Smooth muscle cell of the brain vasculature (primary cell): ENCODE measurements around the gene C16orf78.

Source experiments
- DNase-seq: peaks from one replicate; pipeline ENCODE4 v3.0.0-alpha.2; 2012; ENCODE audit warnings: low read depth, low spot score

The C16orf78 gene

GRCh38 chr16:49382916-49383315 is 9.3 kb downstream of the C16orf78 start:
- DNase-seq = no peak

GRCh38 chr16:49395021-49395420 is 21.4 kb downstream of the C16orf78 start:
- no peak for DNase-seq

- no peak for DNase-seq
Measured at GRCh38 chr16:49396206-49396720, 22.7 kb downstream of the C16orf78 start.

- no peak for DNase-seq
Measured at GRCh38 chr16:49398761-49399160, 25.2 kb downstream of the C16orf78 start.

- DNase-seq = no peak
Measured at GRCh38 chr16:49399594-49400364, 26.2 kb downstream of the C16orf78 start.

- DNase-seq = no peak
Measured at GRCh38 chr16:49400611-49401010, 27.0 kb downstream of the C16orf78 start.

GRCh38 chr16:49405123-49405522 is 31.5 kb downstream of the C16orf78 start:
- DNase-seq = no peak

- no peak for DNase-seq
Measured at GRCh38 chr16:49405530-49405929, 31.9 kb downstream of the C16orf78 start.

GRCh38 chr16:49407873-49408550 is 34.4 kb downstream of the C16orf78 start:
- DNase-seq = peak; percentile 39

- no peak for DNase-seq
Measured at GRCh38 chr16:49409121-49409520, 35.5 kb downstream of the C16orf78 start.

- no peak for DNase-seq
Measured at GRCh38 chr16:49410226-49410625, 36.6 kb downstream of the C16orf78 start.

GRCh38 chr16:49411121-49411970 is 37.7 kb downstream of the C16orf78 start:
- DNase-seq = no peak

- no peak for DNase-seq
Measured at GRCh38 chr16:49414671-49415070, 41.1 kb downstream of the C16orf78 start.

GRCh38 chr16:49415083-49415482 is 41.5 kb downstream of the C16orf78 start:
- DNase-seq = no peak

GRCh38 chr16:49416001-49416675 is 42.5 kb downstream of the C16orf78 start:
- DNase-seq = no peak

- DNase-seq = no peak
Measured at GRCh38 chr16:49417354-49417753, 43.8 kb downstream of the C16orf78 start.

- no peak for DNase-seq
Measured at GRCh38 chr16:49419006-49419405, 45.4 kb downstream of the C16orf78 start.

GRCh38 chr16:49419862-49420261 is 46.3 kb downstream of the C16orf78 start:
- DNase-seq = no peak

GRCh38 chr16:49422896-49423295 is 49.3 kb downstream of the C16orf78 start:
- DNase-seq = no peak

- no peak for DNase-seq
Measured at GRCh38 chr16:49424961-49425360, 51.4 kb downstream of the C16orf78 start.

- DNase-seq = no peak
Measured at GRCh38 chr16:49427771-49428170, 54.2 kb downstream of the C16orf78 start.
